Measurements from ENCODE around the gene DMD.

DMD gene

GRCh38 chrX:31112226-31112999, 2098.9 kb downstream of the DMD start:
- no peak for DNase-seq (ENCODE audit: low read depth)

DNA sequence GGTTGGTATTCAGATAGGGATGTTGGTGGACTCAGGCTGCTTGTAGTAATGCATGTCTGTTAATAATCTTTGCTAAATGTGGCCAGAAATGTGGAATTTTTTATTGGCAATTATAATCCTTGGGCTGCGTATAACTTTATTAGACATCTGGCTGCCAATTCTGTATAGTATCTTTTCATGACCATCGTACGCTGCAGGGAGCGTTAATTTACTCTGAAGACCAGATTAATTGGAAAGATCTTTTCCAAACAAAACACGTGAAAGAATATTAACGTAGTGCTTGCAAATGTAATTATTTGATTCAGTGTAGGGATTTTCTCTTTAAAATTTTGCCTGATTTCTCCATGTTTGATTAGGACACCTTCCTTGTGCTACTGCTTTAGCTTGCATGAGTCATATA, 2100.7 kb downstream of the DMD start:
- DNase-seq (ENCODE audit: low read depth): no peak

DNA sequence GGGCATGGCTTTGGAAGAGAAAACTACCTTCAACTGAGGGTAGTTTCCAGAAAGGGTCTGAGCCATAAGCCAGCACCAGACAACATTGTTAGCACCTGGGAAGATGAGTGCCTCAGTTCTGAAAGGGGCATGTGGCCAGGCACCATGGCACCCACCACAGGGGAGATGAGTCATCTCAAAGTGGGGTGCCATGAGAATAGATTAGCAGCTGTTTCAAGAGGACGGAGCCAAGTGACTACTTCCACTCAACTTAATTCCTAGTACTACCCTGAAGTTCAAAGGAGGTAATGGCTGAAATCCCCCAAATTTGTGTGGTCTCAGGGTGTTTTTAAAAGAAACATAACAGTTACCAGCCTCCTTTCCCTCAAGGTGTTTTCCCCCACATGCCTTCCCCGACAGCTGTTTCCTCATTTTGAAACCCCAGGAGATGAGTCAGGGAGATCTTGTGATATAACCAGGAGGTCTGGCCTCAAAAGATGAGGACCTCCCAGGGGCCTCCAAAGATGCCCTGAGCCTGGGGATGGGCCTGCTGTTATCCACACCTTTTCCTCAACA, 2111.7 kb downstream of the DMD start:
- no peak for DNase-seq (ENCODE audit: low read depth)

GRCh38 chrX:31098079-31098478, 2113.3 kb downstream of the DMD start:
- no peak for DNase-seq (ENCODE audit: low read depth)

DNA sequence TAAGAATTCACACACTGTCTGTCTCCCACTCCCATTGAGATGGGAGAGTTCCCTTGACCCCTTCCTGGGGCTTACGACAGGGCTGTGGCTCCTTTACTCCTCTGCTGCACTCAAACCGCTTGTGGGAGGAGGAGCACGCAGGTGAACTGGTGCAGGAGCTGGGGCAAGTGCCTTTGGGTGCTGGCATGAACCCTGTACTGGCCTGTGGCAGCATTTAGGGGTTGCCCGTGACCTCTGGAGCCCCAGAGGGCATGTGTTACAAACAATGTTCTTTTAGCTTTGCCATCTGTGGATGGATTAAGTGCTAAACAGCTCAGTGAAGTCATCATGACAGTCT, 2117.7 kb downstream of the DMD start:
- DNase-seq (ENCODE audit: low read depth): no peak

- no peak for DNase-seq (ENCODE audit: low read depth)
These were observed 2118.2 kb downstream of the DMD start for GRCh38 chrX:31092970-31093638.

DNA sequence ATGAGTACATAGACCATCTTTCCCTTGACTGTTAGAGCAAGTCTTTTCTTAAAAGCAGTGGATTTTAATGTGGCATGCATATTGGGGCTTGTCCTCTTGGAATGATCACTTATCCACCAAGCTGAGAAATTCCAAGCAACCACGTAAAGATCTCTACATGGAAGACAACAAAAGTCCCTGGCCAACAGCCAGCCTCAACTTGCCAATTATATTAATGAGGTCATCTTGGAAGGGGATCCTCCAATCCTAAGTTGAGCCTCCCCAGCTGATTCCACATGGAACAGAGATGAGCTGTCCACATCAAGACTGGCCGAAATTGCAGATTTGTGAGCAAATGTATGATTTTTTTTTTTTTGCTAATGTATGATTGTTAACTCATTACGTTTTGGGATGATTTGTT, 2118.9 kb downstream of the DMD start:
- no peak for DNase-seq (ENCODE audit: low read depth)

- DNase-seq (ENCODE audit: low read depth): no peak
These were observed 2119.5 kb downstream of the DMD start for GRCh38 chrX:31091819-31092218.

DNA sequence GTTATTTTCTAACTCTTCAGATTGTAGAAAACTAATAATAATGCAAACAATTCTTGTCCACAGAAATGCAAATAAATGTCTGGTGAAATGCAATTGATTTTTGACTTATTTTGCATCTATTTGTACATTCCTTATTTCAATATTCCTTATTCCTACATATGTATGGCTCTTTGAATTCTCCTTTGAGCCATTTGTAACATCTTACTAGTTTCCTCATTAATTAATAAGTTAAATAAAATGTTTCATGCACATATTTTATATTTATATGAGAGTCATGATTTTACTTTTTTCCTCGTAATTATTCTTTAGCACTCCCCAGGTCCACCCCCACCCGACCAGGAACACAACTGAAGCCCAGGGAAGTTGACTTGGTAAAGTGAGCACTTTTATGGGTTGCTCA, 2136.8 kb downstream of the DMD start:
- no peak for DNase-seq (ENCODE audit: low read depth)

GRCh38 chrX:31071725-31072124, 2139.6 kb downstream of the DMD start, which contains the start of gene FTHL17:
FTHL17 (minus strand) TSS chrX:31072041; CDS start chrX:31071953, 88 bp downstream.
- DNase-seq (ENCODE audit: low read depth): no peak

DNA sequence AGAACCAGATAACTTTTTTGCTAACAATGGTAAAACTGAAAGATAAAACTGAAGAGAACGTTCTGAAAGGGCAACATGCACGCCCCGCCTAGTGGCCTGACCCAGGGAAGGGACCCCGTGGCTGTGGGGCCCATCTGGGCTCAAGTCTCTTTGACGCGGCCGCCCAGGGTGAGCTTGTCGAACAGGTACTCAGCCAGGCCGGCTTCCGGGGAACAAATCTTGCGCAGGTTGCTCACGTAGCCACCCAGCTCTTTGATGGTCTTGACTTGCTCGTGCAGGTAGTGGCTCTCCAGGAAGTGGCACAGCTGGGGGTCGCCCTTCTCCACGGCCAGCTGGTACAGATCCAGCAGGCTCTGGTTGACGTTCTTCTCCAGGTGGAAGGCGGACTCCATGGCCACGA, 2140.1 kb downstream of the DMD start:
- no peak for DNase-seq (ENCODE audit: low read depth)

DNA sequence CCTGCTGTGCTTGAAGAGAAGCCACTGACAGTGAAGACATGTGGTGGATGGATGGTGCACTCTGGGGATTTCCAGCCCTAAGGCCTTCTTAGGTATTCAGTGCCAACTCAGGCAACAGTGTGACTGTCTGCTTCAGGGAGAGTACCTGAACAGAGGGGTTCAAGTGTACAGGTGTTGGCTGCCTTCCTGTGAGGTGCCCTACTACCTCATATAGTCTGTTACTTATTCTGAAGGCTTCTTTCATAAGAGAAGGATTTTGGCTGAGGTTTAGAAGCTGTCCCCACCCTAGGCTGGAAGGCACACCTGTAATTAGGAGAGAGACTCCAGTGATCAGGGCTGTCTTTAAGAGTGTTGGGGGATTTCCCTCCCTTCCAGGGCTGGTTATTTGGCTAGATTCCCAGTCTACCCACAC, 2141.3 kb downstream of the DMD start:
- no peak for DNase-seq (ENCODE audit: low read depth)

Measured in CMK (cell line).